HCT116 (cell line): ENCODE data around the gene CLTRN. TPM values are rescaled to one million over a fixed set of nuclear protein-coding genes. Genes with fewer than 3 reads are reported as not detected.

Experiments
- ATAC-seq: fragments of 200-7000 bp; cut with Tn5 transposase; 2 replicates; pipeline ENCODE4 v1.9.1; 2020; ENCODE audit warnings: mild to moderate bottlenecking, moderate library complexity
- BruUV-seq: library from RNA; stranded (reverse); fragments of 400-500 nt; replicated peaks from 2 replicates; lab custom pipeline; 2021; lab: Mats Ljungman, UMichigan
- CTCF ChIA-PET: fragments of 300-600 bp; sonication (Branson Sonifier 250); formaldehyde crosslinking; loops from one replicate; lab custom pipeline; 2021; ENCODE audit warnings: antibody characterized with exemption; lab: Charles Lee
- POLR2A ChIA-PET: fragments of 300-600, 350-600 bp; sonication (Branson Sonifier 250); formaldehyde crosslinking; loops from one replicate; lab custom pipeline; 2021; ENCODE audit warnings: antibody characterized with exemption; lab: Charles Lee
- RAD21 ChIA-PET, 2 experiments: fragments of 300-600 bp; sonication (Branson Sonifier 250); formaldehyde crosslinking; loops; one replicate each; lab custom pipeline; 2023; ENCODE audit warnings: low total read pairs in 2 of 2; ENCODE audit not compliant: uncharacterized antibody in 2 of 2, unreplicated experiment in 2 of 2, low non-redundant PET in 1 of 2; lab: Charles Lee
- DNase-seq: peaks from one replicate; pipeline ENCODE4 v3.0.0-alpha.2; 2010; ENCODE audit warnings: low read depth, low spot score
- H2AFZ ChIP-seq: fragments of 200-600 bp; shearing (Covaris generic), sonication (generic); 2 replicates; pipeline ENCODE4 v1.6.1; 2017; ENCODE audit warnings: low read depth, mixed run types, mixed read lengths, antibody characterized with exemption, low read length; ENCODE audit not compliant: poor library complexity, severe bottlenecking
- H3K27ac ChIP-seq: 2 replicates; pipeline ENCODE4 v1.5.1; 2012; ENCODE audit warnings: low read depth, low read length
- H3K27me3 ChIP-seq: fragments of 200-600 bp; sonication (generic); 2 replicates; pipeline ENCODE4 v1.6.1; 2016; ENCODE audit warnings: mixed run types, low read length, mixed read lengths; ENCODE audit not compliant: insufficient read depth
- H3K36me3 ChIP-seq, 2 experiments: fragments of 200-500 bp in 1 of 2; fragments of 200-600 bp in 1 of 2; sonication (Bioruptor generic) in 1 of 2; sonication (generic) in 1 of 2; 2 replicates each; pipeline versions ENCODE4 v1.5.1 to v1.6.1; 2014 to 2016; ENCODE audit warnings: low read length in 2 of 2, inconsistent platforms in 1 of 2, mixed read lengths in 1 of 2, mixed run types in 1 of 2; ENCODE audit not compliant: insufficient read depth in 2 of 2, control insufficient read depth in 1 of 2
- H3K4me1 ChIP-seq, 2 experiments: fragments of 200-600 bp in 1 of 2; sonication (generic) in 1 of 2; 2 replicates each; pipeline versions ENCODE4 v1.5.1 to v1.6.1; 2012 to 2017; ENCODE audit warnings: low read length in 2 of 2, inconsistent platforms in 1 of 2, mild to moderate bottlenecking in 1 of 2, mixed read lengths in 1 of 2, mixed run types in 1 of 2, moderate library complexity in 1 of 2; ENCODE audit not compliant: insufficient read depth in 2 of 2, control insufficient read depth in 1 of 2
- H3K4me2 ChIP-seq: fragments of 200-600 bp; sonication (generic); 2 replicates; pipeline ENCODE4 v1.6.1; 2017; ENCODE audit warnings: mixed run types, low read length, mixed read lengths
- H3K4me3 ChIP-seq, 2 experiments: fragments of 200-600 bp in 1 of 2; sonication (generic) in 1 of 2; replicated peaks in 1 of 2; 2 replicates each; pipeline ENCODE4 v1.5.1; 2011 to 2016; ENCODE audit warnings: low read length in 2 of 2, control low read depth in 1 of 2, low read depth in 1 of 2, mild to moderate bottlenecking in 1 of 2, mixed read lengths in 1 of 2, mixed run types in 1 of 2
- H3K79me2 ChIP-seq: fragments of 200-600 bp; sonication (generic); 2 replicates; pipeline ENCODE4 v1.6.1; 2017; ENCODE audit warnings: mild to moderate bottlenecking, mixed run types, low read length, moderate library complexity, mixed read lengths; ENCODE audit not compliant: insufficient read depth
- H3K9ac ChIP-seq: fragments of 200-600 bp; sonication (generic); 2 replicates; pipeline ENCODE4 v1.6.1; 2016; ENCODE audit warnings: low read length, mixed read lengths
- H3K9me2 ChIP-seq: fragments of 200-600 bp; sonication (generic), shearing (Covaris generic); 2 replicates; pipeline ENCODE4 v1.6.1; 2017; ENCODE audit warnings: mixed run types, mild to moderate bottlenecking, moderate library complexity; ENCODE audit not compliant: insufficient read depth
- H3K9me3 ChIP-seq, 2 experiments: fragments of 200-500 bp in 1 of 2; fragments of 200-600 bp in 1 of 2; sonication (Bioruptor generic) in 1 of 2; sonication (generic) in 1 of 2; 2 replicates each; pipeline ENCODE4 v1.6.1; 2014 to 2017; ENCODE audit warnings: low read length in 2 of 2, mixed read lengths in 2 of 2, inconsistent platforms in 1 of 2, low read depth in 1 of 2, mild to moderate bottlenecking in 1 of 2, mixed run types in 1 of 2, moderate library complexity in 1 of 2; ENCODE audit not compliant: control insufficient read depth in 1 of 2, insufficient read depth in 1 of 2
- H4K20me1 ChIP-seq: fragments of 200-600 bp; sonication (generic), shearing (Covaris generic); 2 replicates; pipeline ENCODE4 v1.6.1; 2017; ENCODE audit warnings: mixed run types, mild to moderate bottlenecking, moderate library complexity; ENCODE audit not compliant: insufficient read depth
- CEBPB ChIP-seq: IDR thresholded peaks from 2 replicates; pipeline ENCODE4 v1.6.1; 2012; ENCODE audit warnings: low read depth
- CTCF ChIP-seq, 3 experiments: fragments of 200-600 bp in 1 of 3; sonication (generic) in 1 of 3; IDR thresholded peaks in 2 of 3; conservative IDR thresholded peaks in 1 of 3; 2 replicates each; pipeline ENCODE4 v1.5.1; 2012 to 2017; ENCODE audit warnings: low read depth in 2 of 3, low read length in 2 of 3, antibody characterized with exemption in 1 of 3, borderline replicate concordance in 1 of 3, control low read depth in 1 of 3, mild to moderate bottlenecking in 1 of 3, mixed read lengths in 1 of 3, mixed run types in 1 of 3, moderate library complexity in 1 of 3; ENCODE audit not compliant: insufficient read depth in 1 of 3
- EGR1 ChIP-seq: IDR thresholded peaks from 2 replicates; pipeline ENCODE4 v1.6.1; 2012; ENCODE audit warnings: low read depth
- ELF1 ChIP-seq: IDR thresholded peaks from 2 replicates; pipeline ENCODE4 v1.6.1; 2012; ENCODE audit warnings: low read depth, borderline replicate concordance
- EZH2 ChIP-seq: fragments of 200-600 bp; sonication (generic); IDR thresholded peaks from 2 replicates; pipeline ENCODE4 v1.6.1; 2017; ENCODE audit warnings: antibody characterized with exemption, mixed run types
- FOSL1 ChIP-seq: IDR thresholded peaks from 2 replicates; pipeline ENCODE4 v1.6.1; 2012; ENCODE audit warnings: low read depth
- JUND ChIP-seq: IDR thresholded peaks from 2 replicates; pipeline ENCODE4 v1.6.1; 2012
- RAD21 ChIP-seq: IDR thresholded peaks from 2 replicates; pipeline ENCODE4 v1.6.1; 2012; ENCODE audit warnings: low read depth, mild to moderate bottlenecking
- SP1 ChIP-seq: IDR thresholded peaks from 2 replicates; pipeline ENCODE4 v1.6.1; 2012; ENCODE audit warnings: low read depth
- TCF7L2 ChIP-seq: IDR thresholded peaks from 2 replicates; pipeline ENCODE4 v1.7.0; 2011; ENCODE audit warnings: borderline replicate concordance, inconsistent platforms; ENCODE audit not compliant: insufficient read depth, insufficient read length; ENCODE audit errors: extremely low read depth
- YY1 ChIP-seq: IDR thresholded peaks from 2 replicates; pipeline ENCODE4 v1.6.1; 2011; ENCODE audit warnings: low read length, low read depth, moderate library complexity, mild to moderate bottlenecking; ENCODE audit not compliant: insufficient replicate concordance; ENCODE audit errors: extremely low read depth
- ZBTB33 ChIP-seq: IDR thresholded peaks from 2 replicates; pipeline ENCODE4 v1.6.1; 2011; ENCODE audit warnings: mild to moderate bottlenecking, low read length, moderate library complexity; ENCODE audit not compliant: insufficient replicate concordance; ENCODE audit errors: extremely low read depth
- ZNF274 ChIP-seq: fragments of 200-500 bp; sonication (Bioruptor generic); IDR thresholded peaks from 2 replicates; pipeline ENCODE4 v1.6.1; 2014; ENCODE audit warnings: mild to moderate bottlenecking, low read depth, low read length, inconsistent platforms
- intact Hi-C: fragments of 100-400 bp; cut with micrococcal nuclease; formaldehyde crosslinking; loops from 2 replicates; pipeline ENCODE4 v1.10.0; 2022
- total RNA-seq: library from RNA; stranded (reverse); gene quantifications from one replicate; pipeline ENCODE4 v1.2.1, GENCODE V29; 2021; ENCODE audit not compliant: unreplicated experiment
- TF ChIP-seq, protein P1 (sequence below): IDR thresholded peaks from 2 replicates; pipeline ENCODE4 v1.6.1; 2012; ENCODE audit warnings: low read depth
- TF ChIP-seq, protein P2 (sequence below): IDR thresholded peaks from 2 replicates; pipeline ENCODE4 v1.6.1; 2012

Gene CLTRN
- total RNA-seq, 1 experiment from 2014 or later, result 0.25 TPM

DNA sequence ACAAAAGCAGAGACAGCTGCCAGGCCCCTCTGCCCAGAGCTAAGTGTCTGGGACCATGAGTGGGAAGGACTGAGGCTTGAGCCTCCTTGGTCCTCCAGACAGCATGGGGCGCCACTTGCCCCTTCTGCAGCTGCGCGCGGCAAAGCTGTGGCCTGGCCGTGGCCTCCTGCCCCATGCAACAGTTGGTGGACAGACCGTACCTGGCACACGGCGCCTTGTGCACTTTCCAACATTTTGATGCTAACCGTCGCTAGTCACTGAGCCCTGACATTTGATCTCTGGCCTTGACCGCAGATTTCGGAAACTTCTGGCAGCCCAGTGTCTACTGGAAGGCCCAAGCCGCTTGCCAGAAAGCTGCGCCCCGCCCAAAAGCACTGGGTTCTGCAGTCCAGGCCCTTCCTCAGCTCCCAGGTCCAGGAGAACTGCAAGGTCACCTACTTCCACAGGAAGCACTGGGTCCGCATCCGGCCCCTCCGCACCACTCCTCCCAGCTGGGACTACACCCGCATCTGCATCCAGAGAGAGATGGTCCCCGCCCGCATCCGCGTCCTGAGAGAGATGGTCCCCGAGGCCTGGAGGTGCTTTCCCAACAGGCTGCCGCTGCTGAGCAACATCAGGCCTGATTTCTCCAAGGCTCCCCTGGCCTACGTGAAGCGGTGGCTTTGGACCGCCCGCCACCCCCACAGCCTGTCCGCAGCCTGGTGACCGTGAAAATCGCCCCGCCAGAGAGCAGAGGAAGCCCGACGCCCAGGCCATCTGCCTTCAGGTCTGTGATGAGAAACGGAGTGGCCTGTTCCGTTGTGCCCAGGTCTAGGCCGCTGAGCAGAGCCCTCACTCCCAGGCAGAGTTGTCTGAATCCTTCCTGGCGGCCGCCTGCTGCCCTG lies 38.1 kb upstream of the CLTRN start:
- no peak for ATAC-seq
- POLR2A ChIA-PET, result no interaction called here
- no TSS peak for BruUV-seq

More for the DNA sequence above, 38.1 kb upstream of the CLTRN start:
- ChIA-PET RAD21 (no interaction called here), CTCF (no interaction called here)
- Histone ChIP-seq H4K20me1 (no peaks in the 10 kb centered on the region), H3K79me2 (no peaks in the 10 kb centered on the region), H3K9me3 (no peaks in the 10 kb centered on the region), H3K36me3 (no peaks in the 10 kb centered on the region), H2AFZ (no peak overlapping the region), H3K27ac (no peak overlapping the region), H3K4me2 (no peak overlapping the region), H3K9ac (no peak overlapping the region), H3K4me3 (no peak overlapping the region), H3K9me2 (no peaks in the 10 kb centered on the region), H3K27me3 (no peaks in the 10 kb centered on the region), H3K4me1 (no peaks in the 10 kb centered on the region)
- intact Hi-C loops, result no loop called here
- TF ChIP-seq FOSL1 (no peak), CEBPB (no peak), JUND (no peak), EGR1 (no peak), SP1 (no peak), ZBTB33 (no peak), TCF7L2 (no peak), RAD21 (no peak), YY1 (no peak), ELF1 (no peak), ZNF274 (no peak), CTCF (IDR thresholded peaks at IDR 0.05 in 2 of 3, conservative IDR thresholded peaks at IDR 0.05 in 1 of 3; ENCODE audit: borderline replicate concordance in 1 of 3, insufficient read depth in 1 of 3, low read depth in 2 of 3, low read length in 2 of 3) (no peak), EZH2 (no peak)
- TF ChIP-seq, protein P1, sequence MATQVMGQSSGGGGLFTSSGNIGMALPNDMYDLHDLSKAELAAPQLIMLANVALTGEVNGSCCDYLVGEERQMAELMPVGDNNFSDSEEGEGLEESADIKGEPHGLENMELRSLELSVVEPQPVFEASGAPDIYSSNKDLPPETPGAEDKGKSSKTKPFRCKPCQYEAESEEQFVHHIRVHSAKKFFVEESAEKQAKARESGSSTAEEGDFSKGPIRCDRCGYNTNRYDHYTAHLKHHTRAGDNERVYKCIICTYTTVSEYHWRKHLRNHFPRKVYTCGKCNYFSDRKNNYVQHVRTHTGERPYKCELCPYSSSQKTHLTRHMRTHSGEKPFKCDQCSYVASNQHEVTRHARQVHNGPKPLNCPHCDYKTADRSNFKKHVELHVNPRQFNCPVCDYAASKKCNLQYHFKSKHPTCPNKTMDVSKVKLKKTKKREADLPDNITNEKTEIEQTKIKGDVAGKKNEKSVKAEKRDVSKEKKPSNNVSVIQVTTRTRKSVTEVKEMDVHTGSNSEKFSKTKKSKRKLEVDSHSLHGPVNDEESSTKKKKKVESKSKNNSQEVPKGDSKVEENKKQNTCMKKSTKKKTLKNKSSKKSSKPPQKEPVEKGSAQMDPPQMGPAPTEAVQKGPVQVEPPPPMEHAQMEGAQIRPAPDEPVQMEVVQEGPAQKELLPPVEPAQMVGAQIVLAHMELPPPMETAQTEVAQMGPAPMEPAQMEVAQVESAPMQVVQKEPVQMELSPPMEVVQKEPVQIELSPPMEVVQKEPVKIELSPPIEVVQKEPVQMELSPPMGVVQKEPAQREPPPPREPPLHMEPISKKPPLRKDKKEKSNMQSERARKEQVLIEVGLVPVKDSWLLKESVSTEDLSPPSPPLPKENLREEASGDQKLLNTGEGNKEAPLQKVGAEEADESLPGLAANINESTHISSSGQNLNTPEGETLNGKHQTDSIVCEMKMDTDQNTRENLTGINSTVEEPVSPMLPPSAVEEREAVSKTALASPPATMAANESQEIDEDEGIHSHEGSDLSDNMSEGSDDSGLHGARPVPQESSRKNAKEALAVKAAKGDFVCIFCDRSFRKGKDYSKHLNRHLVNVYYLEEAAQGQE, result no peak
- TF ChIP-seq, protein P2, sequence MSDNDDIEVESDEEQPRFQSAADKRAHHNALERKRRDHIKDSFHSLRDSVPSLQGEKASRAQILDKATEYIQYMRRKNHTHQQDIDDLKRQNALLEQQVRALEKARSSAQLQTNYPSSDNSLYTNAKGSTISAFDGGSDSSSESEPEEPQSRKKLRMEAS, result no peak
- DNase-seq, result no peak
